HepG2 (cell line): Measurements from ENCODE around the gene SRBD1. TPM values are rescaled to one million over a fixed set of nuclear protein-coding genes. Genes with fewer than 3 reads are reported as not detected.
A peak's percentile ranks its signal among the peaks of the same experiment; 100 is the strongest.

Experiments used
- ARHGAP35 ChIP-seq: sonication (generic); formaldehyde crosslinking; IDR thresholded peaks from 2 replicates; pipeline ENCODE4 v1.9.0; 2022; ENCODE audit warnings: mild to moderate bottlenecking, inconsistent platforms, moderate library complexity, missing genetic modification reagents, borderline replicate concordance
- CENPX ChIP-seq: sonication (generic); formaldehyde crosslinking; IDR thresholded peaks from 2 replicates; pipeline ENCODE4 v1.9.0; 2021; ENCODE audit warnings: mild to moderate bottlenecking, missing genetic modification reagents, moderate library complexity
- IRX3 ChIP-seq: sonication (generic); formaldehyde crosslinking; IDR thresholded peaks from 2 replicates; pipeline ENCODE4 v1.8.1; 2023; ENCODE audit warnings: mild to moderate bottlenecking, low read depth, missing genetic modification reagents, borderline replicate concordance
- MATR3 ChIP-seq: sonication (generic); formaldehyde crosslinking; IDR thresholded peaks from 2 replicates; pipeline ENCODE4 v1.4.0; 2020; ENCODE audit warnings: missing genetic modification reagents
- MEIS1 ChIP-seq: sonication (generic); formaldehyde crosslinking; IDR thresholded peaks from 2 replicates; pipeline ENCODE4 v1.9.0; 2021; ENCODE audit warnings: mild to moderate bottlenecking, missing genetic modification reagents, moderate library complexity, borderline replicate concordance
- MTF1 ChIP-seq: sonication (generic); formaldehyde crosslinking; IDR thresholded peaks from 2 replicates; pipeline ENCODE4 v1.5.0; 2020; ENCODE audit warnings: missing genetic modification reagents
- NBN ChIP-seq: fragments of 450-650 bp; conservative IDR thresholded peaks from 2 replicates; pipeline ENCODE4 v1.6.1; 2017
- SALL1 ChIP-seq: sonication (generic); formaldehyde crosslinking; IDR thresholded peaks from 2 replicates; pipeline ENCODE4 v1.8.0; 2022; ENCODE audit warnings: mild to moderate bottlenecking, missing genetic modification reagents
- SRSF1 ChIP-seq: fragments of 200-400 bp; formaldehyde crosslinking; optimal IDR thresholded peaks from 2 replicates; pipeline ENCODE3; 2017; ENCODE audit warnings: mild to moderate bottlenecking, low read depth, low read length, moderate library complexity
- SSRP1 ChIP-seq: IDR thresholded peaks from 2 replicates; pipeline ENCODE4 v1.6.1; 2016; ENCODE audit warnings: control low read depth
- SUZ12 ChIP-seq: fragments of 150-350 bp; IDR thresholded peaks from 2 replicates; pipeline ENCODE4 v1.6.1; 2014; ENCODE audit warnings: low read depth, low read length
- TBX2 ChIP-seq: sonication (generic); formaldehyde crosslinking; IDR thresholded peaks from 2 replicates; pipeline ENCODE4 v1.5.0; 2020; ENCODE audit warnings: missing genetic modification reagents, mild to moderate bottlenecking, borderline replicate concordance
- TOE1 ChIP-seq: sonication (generic); formaldehyde crosslinking; IDR thresholded peaks from 2 replicates; pipeline ENCODE4 v1.4.0; 2020; ENCODE audit warnings: mild to moderate bottlenecking, missing genetic modification reagents
- ZC3H13 ChIP-seq: sonication (generic); formaldehyde crosslinking; IDR thresholded peaks from 2 replicates; pipeline ENCODE4 v1.8.1; 2023; ENCODE audit warnings: mild to moderate bottlenecking, missing genetic modification reagents, moderate library complexity
- ZGPAT ChIP-seq: IDR thresholded peaks from 2 replicates; pipeline ENCODE4 v1.6.1; 2016; ENCODE audit warnings: mild to moderate bottlenecking
- ZNF12 ChIP-seq: sonication (generic); formaldehyde crosslinking; IDR thresholded peaks from 2 replicates; pipeline ENCODE4 v1.5.0; 2020; ENCODE audit warnings: missing genetic modification reagents
- ZNF562 ChIP-seq: sonication (generic); formaldehyde crosslinking; IDR thresholded peaks from 2 replicates; pipeline ENCODE4 v1.8.0; 2022; ENCODE audit warnings: missing genetic modification reagents, borderline replicate concordance
- ZNF616 ChIP-seq: sonication (generic); formaldehyde crosslinking; IDR thresholded peaks from 2 replicates; pipeline ENCODE4 v1.5.0; 2020; ENCODE audit warnings: low read depth, mild to moderate bottlenecking, missing genetic modification reagents
- ZNF7 ChIP-seq: IDR thresholded peaks from 2 replicates; pipeline ENCODE4 v1.6.1; 2016; ENCODE audit warnings: missing biosample characterization, missing genetic modification reagents
- ZNF749 ChIP-seq: sonication (generic); formaldehyde crosslinking; IDR thresholded peaks from 2 replicates; pipeline ENCODE4 v1.8.0; 2022; ENCODE audit warnings: mild to moderate bottlenecking, missing genetic modification reagents, moderate library complexity, borderline replicate concordance
- ZNF776 ChIP-seq: sonication (generic); formaldehyde crosslinking; IDR thresholded peaks from 2 replicates; pipeline ENCODE4 v1.4.0; 2020; ENCODE audit warnings: mild to moderate bottlenecking, missing genetic modification reagents
- polyA plus RNA-seq, 8 experiments: library from polyadenylated mRNA; depleted of rRNA in 3 of 8; stranded (reverse) in 7 of 8; unstranded in 1 of 8; fragments of >200 nt; fragmentation: Illumina TruSeq in 4 of 8; extraction: Trizol in 4 of 8; gene quantifications; 2 replicates each; pipeline versions ENCODE4 v1.2.1 to v1.2.3, GENCODE V29; 2011 to 2016; ENCODE audit warnings: low read depth in 4 of 8, missing spikeins in 1 of 8, mixed read lengths in 1 of 8; ENCODE audit not compliant: insufficient read depth in 1 of 8
- total RNA-seq, 5 experiments: library from RNA; depleted of rRNA; stranded (reverse); fragments of >200 nt; fragmentation: Illumina TruSeq; extraction: Trizol; gene quantifications; 2 replicates each; pipeline ENCODE4 v1.2.3, GENCODE V29; 2016; ENCODE audit warnings: low read depth in 1 of 5
- TF ChIP-seq, protein P1 (sequence below): sonication (generic); formaldehyde crosslinking; IDR thresholded peaks from 2 replicates; pipeline ENCODE4 v1.8.1; 2022; ENCODE audit warnings: low read depth, mild to moderate bottlenecking, missing genetic modification reagents
- TF ChIP-seq, protein P2 (sequence below): sonication (generic); formaldehyde crosslinking; IDR thresholded peaks from 2 replicates; pipeline ENCODE4 v1.5.1; 2020; ENCODE audit warnings: mild to moderate bottlenecking, missing genetic modification reagents, borderline replicate concordance

Gene SRBD1
- total and polyA plus RNA-seq, 2 of the 13 experiments (the other 11 are each of a cell fraction or from before 2014, with no cell fraction given) = 3.2 to 23.9 TPM

GRCh38 chr2:45643543-45644542 lies 32.8 kb upstream of the SRBD1 start (continued):
- TF ChIP-seq ZNF749 (CRISPR knock-in tag) (no peak), IRX3 (CRISPR knock-in tag) (0 out of 2 replicates have a peak, but pooled peaks have one; percentile 47), MTF1 (CRISPR knock-in tag) (no peak), TOE1 (CRISPR knock-in tag) (no peak), CENPX (CRISPR knock-in tag) (no peak), NBN (no peak), SALL1 (CRISPR knock-in tag) (peak; percentile 73), ZGPAT (CRISPR knock-in tag) (peak; percentile 59; the same call in 1 of the 2 replicates), MEIS1 (CRISPR knock-in tag) (no peak), ZNF562 (CRISPR knock-in tag) (no peak), ZNF12 (CRISPR knock-in tag) (no peak), MATR3 (CRISPR knock-in tag) (no peak), ZNF7 (CRISPR knock-in tag) (no peak), SUZ12 (no peak), SRSF1 (peak; percentile 37), ZC3H13 (CRISPR knock-in tag) (no peak), SSRP1 (CRISPR knock-in tag) (no peak), TBX2 (CRISPR knock-in tag) (peak; percentile 61; the same call in 1 of the 2 replicates), ZNF776 (CRISPR knock-in tag) (no peak), ZNF616 (CRISPR knock-in tag) (no peak), ARHGAP35 (CRISPR knock-in tag) (no peak; the same call in 1 of the 2 replicates)
- TF ChIP-seq, protein P1, sequence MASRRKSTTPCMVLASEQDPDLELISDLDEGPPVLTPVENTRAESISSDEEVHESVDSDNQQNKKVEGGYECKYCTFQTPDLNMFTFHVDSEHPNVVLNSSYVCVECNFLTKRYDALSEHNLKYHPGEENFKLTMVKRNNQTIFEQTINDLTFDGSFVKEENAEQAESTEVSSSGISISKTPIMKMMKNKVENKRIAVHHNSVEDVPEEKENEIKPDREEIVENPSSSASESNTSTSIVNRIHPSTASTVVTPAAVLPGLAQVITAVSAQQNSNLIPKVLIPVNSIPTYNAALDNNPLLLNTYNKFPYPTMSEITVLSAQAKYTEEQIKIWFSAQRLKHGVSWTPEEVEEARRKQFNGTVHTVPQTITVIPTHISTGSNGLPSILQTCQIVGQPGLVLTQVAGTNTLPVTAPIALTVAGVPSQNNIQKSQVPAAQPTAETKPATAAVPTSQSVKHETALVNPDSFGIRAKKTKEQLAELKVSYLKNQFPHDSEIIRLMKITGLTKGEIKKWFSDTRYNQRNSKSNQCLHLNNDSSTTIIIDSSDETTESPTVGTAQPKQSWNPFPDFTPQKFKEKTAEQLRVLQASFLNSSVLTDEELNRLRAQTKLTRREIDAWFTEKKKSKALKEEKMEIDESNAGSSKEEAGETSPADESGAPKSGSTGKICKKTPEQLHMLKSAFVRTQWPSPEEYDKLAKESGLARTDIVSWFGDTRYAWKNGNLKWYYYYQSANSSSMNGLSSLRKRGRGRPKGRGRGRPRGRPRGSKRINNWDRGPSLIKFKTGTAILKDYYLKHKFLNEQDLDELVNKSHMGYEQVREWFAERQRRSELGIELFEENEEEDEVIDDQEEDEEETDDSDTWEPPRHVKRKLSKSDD = no peak
- TF ChIP-seq, protein P2, sequence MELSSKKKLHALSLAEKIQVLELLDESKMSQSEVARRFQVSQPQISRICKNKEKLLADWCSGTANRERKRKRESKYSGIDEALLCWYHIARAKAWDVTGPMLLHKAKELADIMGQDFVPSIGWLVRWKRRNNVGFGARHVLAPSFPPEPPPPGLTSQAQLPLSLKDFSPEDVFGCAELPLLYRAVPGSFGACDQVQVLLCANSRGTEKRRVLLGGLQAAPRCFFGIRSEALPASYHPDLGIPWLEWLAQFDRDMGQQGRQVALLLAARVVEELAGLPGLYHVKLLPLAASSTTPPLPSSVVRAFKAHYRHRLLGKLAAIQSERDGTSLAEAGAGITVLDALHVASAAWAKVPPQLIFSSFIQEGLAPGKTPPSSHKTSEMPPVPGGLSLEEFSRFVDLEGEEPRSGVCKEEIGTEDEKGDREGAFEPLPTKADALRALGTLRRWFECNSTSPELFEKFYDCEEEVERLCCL (CRISPR knock-in tag) = no peak
